C4-2B (cell line): Measurements from ENCODE around the gene MCF2.

Experiments
- ZFX ChIP-seq: fragments of 450-650 bp; IDR thresholded peaks from 2 replicates; pipeline ENCODE4 v1.6.1; 2017
- TF ChIP-seq, protein P1 (sequence below): fragments of 450-650 bp; conservative IDR thresholded peaks from 2 replicates; pipeline ENCODE4 v1.5.1; 2017; ENCODE audit warnings: mild to moderate bottlenecking

DNA sequence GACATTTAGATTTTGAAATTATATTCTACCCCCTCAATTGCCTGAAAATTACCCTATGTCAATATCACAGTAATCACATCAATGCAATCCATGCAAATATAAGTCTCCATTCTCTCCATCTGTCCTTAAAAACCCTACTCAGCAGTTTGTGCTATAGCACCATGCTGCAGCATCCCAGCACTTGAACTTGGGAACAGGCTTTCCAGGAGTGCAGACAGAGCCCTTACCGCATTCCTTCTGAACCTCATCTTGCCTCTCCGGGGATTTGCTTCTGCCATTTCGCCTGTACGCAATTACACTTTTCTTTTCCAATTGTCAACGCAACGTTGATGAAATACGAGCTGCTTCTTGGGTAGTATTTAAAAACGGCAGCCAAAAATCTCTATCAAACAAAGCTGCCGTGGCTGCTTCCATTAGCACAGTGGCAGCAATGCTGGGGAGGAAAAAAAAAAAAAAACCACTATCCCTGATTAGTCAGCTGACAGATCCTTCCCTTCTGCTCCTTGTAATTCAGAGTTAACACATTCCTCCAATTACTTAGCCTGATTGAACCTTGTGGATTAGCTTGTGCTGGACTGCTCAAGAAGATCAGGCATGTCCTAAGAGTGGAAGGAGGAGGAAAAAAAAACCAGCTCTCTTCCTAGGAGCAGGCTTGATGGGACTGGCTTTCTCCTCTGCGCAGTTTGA is 65.6 kb downstream of the MCF2 start:
- TF ChIP-seq, protein P1, sequence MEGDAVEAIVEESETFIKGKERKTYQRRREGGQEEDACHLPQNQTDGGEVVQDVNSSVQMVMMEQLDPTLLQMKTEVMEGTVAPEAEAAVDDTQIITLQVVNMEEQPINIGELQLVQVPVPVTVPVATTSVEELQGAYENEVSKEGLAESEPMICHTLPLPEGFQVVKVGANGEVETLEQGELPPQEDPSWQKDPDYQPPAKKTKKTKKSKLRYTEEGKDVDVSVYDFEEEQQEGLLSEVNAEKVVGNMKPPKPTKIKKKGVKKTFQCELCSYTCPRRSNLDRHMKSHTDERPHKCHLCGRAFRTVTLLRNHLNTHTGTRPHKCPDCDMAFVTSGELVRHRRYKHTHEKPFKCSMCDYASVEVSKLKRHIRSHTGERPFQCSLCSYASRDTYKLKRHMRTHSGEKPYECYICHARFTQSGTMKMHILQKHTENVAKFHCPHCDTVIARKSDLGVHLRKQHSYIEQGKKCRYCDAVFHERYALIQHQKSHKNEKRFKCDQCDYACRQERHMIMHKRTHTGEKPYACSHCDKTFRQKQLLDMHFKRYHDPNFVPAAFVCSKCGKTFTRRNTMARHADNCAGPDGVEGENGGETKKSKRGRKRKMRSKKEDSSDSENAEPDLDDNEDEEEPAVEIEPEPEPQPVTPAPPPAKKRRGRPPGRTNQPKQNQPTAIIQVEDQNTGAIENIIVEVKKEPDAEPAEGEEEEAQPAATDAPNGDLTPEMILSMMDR: no peak
- no peak for TF ChIP-seq ZFX
